K562 (cell line): ENCODE data around the gene CTAG1B. TPM values are rescaled to one million over a fixed set of nuclear protein-coding genes. Genes with fewer than 3 reads are reported as not detected.

Experiments
- ATAC-seq: fragments of 200-7000 bp; cut with Tn5 transposase; 3 replicates; pipeline ENCODE4 v1.9.1; 2020; ENCODE audit warnings: moderate library complexity
- BruUV-seq: library from RNA; stranded (reverse); fragments of 400-500 nt; replicated peaks from 2 replicates; lab custom pipeline; 2021; lab: Mats Ljungman, UMichigan
- CTCF ChIA-PET: fragments of 300-600 bp; formaldehyde crosslinking; extraction: SDS; loops from one replicate; lab custom pipeline; 2021; ENCODE audit warnings: low intra/inter-chr PET ratio; lab: Yijun Ruan, JAX
- POLR2A ChIA-PET: fragments of 300-600, 350-650 bp; sonication (Branson Sonifier 250); formaldehyde crosslinking; extraction: SDS; loops from one replicate; lab custom pipeline; 2021; ENCODE audit warnings: antibody characterized with exemption, inconsistent platforms; lab: Yijun Ruan, JAX
- DNase-seq, 4 experiments: peaks; one replicate each; pipeline versions ENCODE4 v3.0.0 to v3.0.0-alpha.2; 2011 to 2018; ENCODE audit warnings: low spot score in 3 of 4, mixed read lengths in 3 of 4; ENCODE audit errors: extremely low read depth in 1 of 4
- FAIRE-seq: peaks from 2 replicates; lab custom pipeline; 2011; peaks lifted over from hg19 to GRCh38; lab: Jason Lieb, UNC
- H2AFZ ChIP-seq: 2 replicates; pipeline ENCODE4 v1.6.0; 2011; ENCODE audit warnings: low read depth, low read length, control low read depth, inconsistent platforms
- H3K27ac ChIP-seq: fragments of 200-600 bp; 3 replicates; pipeline ENCODE4 v1.8.0; 2011; ENCODE audit warnings: low read depth, mild to moderate bottlenecking, control low read depth, inconsistent platforms, low read length, moderate library complexity, mixed read lengths; ENCODE audit errors: extremely low read depth
- H3K27me3 ChIP-seq, 2 experiments: fragments of 300-600 bp in 1 of 2; 2 replicates in 1 of 2; 3 replicates in 1 of 2; pipeline versions ENCODE4 v1.6.0 to v1.8.0; 2011; ENCODE audit warnings: inconsistent platforms in 2 of 2, low read length in 2 of 2, mild to moderate bottlenecking in 1 of 2, mixed read lengths in 1 of 2, moderate library complexity in 1 of 2; ENCODE audit not compliant: control insufficient read depth in 2 of 2, insufficient read depth in 2 of 2
- H3K36me3 ChIP-seq: fragments of 300-600 bp; 3 replicates; pipeline ENCODE4 v1.8.0; 2011; ENCODE audit warnings: mild to moderate bottlenecking, low read length, inconsistent platforms; ENCODE audit not compliant: control insufficient read depth, insufficient read depth
- H3K4me1 ChIP-seq, 2 experiments: fragments of 200-600 bp in 1 of 2; replicated peaks in 1 of 2; 2 replicates in 1 of 2; 3 replicates in 1 of 2; pipeline versions ENCODE4 v1.5.1 to v1.8.0; 2011; ENCODE audit warnings: inconsistent platforms in 2 of 2, low read length in 2 of 2, mild to moderate bottlenecking in 1 of 2, mixed read lengths in 1 of 2, moderate library complexity in 1 of 2; ENCODE audit not compliant: control insufficient read depth in 2 of 2, insufficient read depth in 2 of 2
- H3K4me2 ChIP-seq: 2 replicates; pipeline ENCODE4 v1.6.1; 2011; ENCODE audit warnings: low read length, control low read depth, inconsistent platforms, mixed read lengths; ENCODE audit not compliant: insufficient read depth
- H3K4me3 ChIP-seq: fragments of 200-600 bp; sonication (generic), shearing (Covaris generic); 2 replicates; pipeline ENCODE4 v1.5.1; 2016; ENCODE audit warnings: control low read depth, inconsistent platforms
- H3K79me2 ChIP-seq: fragments of 200-600 bp; 3 replicates; pipeline ENCODE4 v1.8.0; 2011; ENCODE audit warnings: low read length, inconsistent platforms; ENCODE audit not compliant: control insufficient read depth, insufficient read depth
- H3K9ac ChIP-seq, 2 experiments: 2 replicates each; pipeline versions ENCODE4 v1.6.0 to v1.6.1; 2011; ENCODE audit warnings: low read depth in 2 of 2, low read length in 2 of 2, control low read depth in 1 of 2, inconsistent platforms in 1 of 2, mild to moderate bottlenecking in 1 of 2, mixed read lengths in 1 of 2; ENCODE audit not compliant: insufficient read depth in 1 of 2
- H3K9me1 ChIP-seq: one replicate; pipeline ENCODE4 v1.6.0; 2011; ENCODE audit warnings: inconsistent platforms, mild to moderate bottlenecking, low read length, moderate library complexity; ENCODE audit not compliant: control insufficient read depth, insufficient read depth
- H3K9me3 ChIP-seq: replicated peaks from 2 replicates; pipeline ENCODE4 v1.5.1; 2011; ENCODE audit warnings: low read depth, low read length, inconsistent platforms; ENCODE audit not compliant: control insufficient read depth, insufficient read depth
- H4K20me1 ChIP-seq: replicated peaks from 2 replicates; pipeline ENCODE4 v1.6.1; 2011; ENCODE audit warnings: low read length, inconsistent platforms, mixed read lengths; ENCODE audit not compliant: control insufficient read depth, insufficient read depth
- CBX5 ChIP-seq: IDR thresholded peaks from 2 replicates; pipeline ENCODE4 v1.6.1; 2014; ENCODE audit warnings: low read depth, borderline replicate concordance
- CHD7 ChIP-seq: fragments of 200-600 bp; sonication (generic); IDR thresholded peaks from one replicate; pipeline ENCODE4 v1.6.1; 2012; ENCODE audit warnings: mild to moderate bottlenecking, low read depth, low read length, inconsistent platforms
- E2F3 ChIP-seq: fragments of 250-450 bp; sonication (Bioruptor Pico); IDR thresholded peaks from 2 replicates; pipeline ENCODE4 v1.4.0; 2020; ENCODE audit warnings: mild to moderate bottlenecking
- MCM2 ChIP-seq: fragments of 450-650 bp; IDR thresholded peaks from 2 replicates; pipeline ENCODE4 v1.6.1; 2017; ENCODE audit warnings: low read depth, mild to moderate bottlenecking
- MTA1 ChIP-seq: fragments of 450-650 bp; IDR thresholded peaks from 2 replicates; pipeline ENCODE4 v1.6.1; 2017; ENCODE audit warnings: borderline replicate concordance
- SAP30 ChIP-seq: fragments of 200-600 bp; sonication (generic); IDR thresholded peaks from 2 replicates; pipeline ENCODE4 v1.6.1; 2012; ENCODE audit warnings: borderline replicate concordance, low read depth, mild to moderate bottlenecking, moderate library complexity, low read length, control low read depth, inconsistent platforms; ENCODE audit not compliant: insufficient read depth, poor library complexity, severe bottlenecking
- TFAM ChIP-seq: fragments of 250-450 bp; sonication (Bioruptor Pico); conservative IDR thresholded peaks from 2 replicates; pipeline ENCODE4 v1.5.0; 2021; ENCODE audit warnings: mild to moderate bottlenecking, moderate library complexity
- ZKSCAN3 ChIP-seq: fragments of 250-450 bp; sonication (Bioruptor Pico); IDR thresholded peaks from 2 replicates; pipeline ENCODE4 v1.4.0; 2020
- ZNF347 ChIP-seq: fragments of 450-650 bp; formaldehyde crosslinking; IDR thresholded peaks from 2 replicates; pipeline ENCODE4 v1.4.0; 2020; ENCODE audit warnings: low read depth, mild to moderate bottlenecking, moderate library complexity
- WGBS: fragments of 100-300 bp; shearing (Covaris generic); methylation state at CpG from one replicate; pipeline ENCODE4 v1.1.6; 2016; ENCODE audit warnings: low coverage, mixed read lengths; ENCODE audit not compliant: insufficient coverage; ENCODE audit errors: missing lambda C conversion rate; 5-methylcytosine and 5-hydroxymethylcytosine counted together
- in situ Hi-C: fragments of 300-500 bp; cut with MboI; formaldehyde crosslinking; loops from 4 replicates; pipeline ENCODE4 v1.15.0; 2018; ENCODE audit warnings: inconsistent platforms, mixed read lengths
- intact Hi-C: fragments of 100-400 bp; cut with micrococcal nuclease; formaldehyde crosslinking; loops from 2 replicates; pipeline ENCODE4 v1.14.2; 2022
- polyA plus RNA-seq, 8 experiments: library from polyadenylated mRNA; depleted of rRNA in 4 of 8; stranded (reverse) in 5 of 8; unstranded in 3 of 8; fragments of >200 nt; fragmentation: Nextera tagmentation in 2 of 8; fragmentation: Illumina TruSeq in 1 of 8; extraction: Ambion mirVana in 2 of 8; extraction: Trizol in 1 of 8; gene quantifications; 2 replicates each; pipeline versions ENCODE4 v1.2.1 to v1.2.3, GENCODE V29; 2011 to 2014; ENCODE audit warnings: inconsistent platforms in 1 of 8, missing spikeins in 1 of 8
- total RNA-seq, 7 experiments: library from RNA; depleted of rRNA in 6 of 7; stranded (reverse); fragments of >200 nt in 6 of 7; fragmentation: Illumina TruSeq in 2 of 7; extraction: Trizol in 2 of 7; gene quantifications; 2 replicates each; pipeline versions ENCODE4 v1.2.1 to v1.2.3, GENCODE V29; 2011 to 2021; ENCODE audit warnings: low replicate concordance in 1 of 7
- TF ChIP-seq, protein P1 (sequence below): fragments of 250-450 bp; sonication (Bioruptor Pico); IDR thresholded peaks from 2 replicates; pipeline ENCODE4 v1.4.0; 2020; ENCODE audit warnings: borderline replicate concordance

The CTAG1B gene
- total and polyA plus RNA-seq, 9 of the 15 experiments (the other 6 are each of a cell fraction or from before 2014, with no cell fraction given) = not detected

DNA sequence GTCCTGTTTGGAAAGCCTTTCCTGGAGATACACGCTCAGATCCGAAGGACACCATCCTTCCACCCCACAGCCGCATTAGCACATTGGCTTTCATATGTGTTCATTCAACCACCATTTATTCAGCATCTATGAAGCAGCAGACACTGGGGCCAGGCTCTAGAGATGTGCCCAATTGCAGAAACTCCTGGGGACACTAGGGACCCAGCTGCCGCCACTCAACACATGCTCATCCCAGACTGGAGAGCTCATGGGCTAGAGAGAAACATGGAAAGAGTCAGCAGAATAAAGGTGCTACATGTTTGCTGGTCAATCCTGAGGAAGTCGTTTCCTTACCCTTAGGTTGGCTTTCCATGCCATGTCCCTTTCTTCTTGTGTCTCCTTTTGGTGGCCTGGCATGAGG is 26.6 kb downstream of the CTAG1B start:
- no peak for ATAC-seq
- BruUV-seq = no TSS peak
- in situ Hi-C loops = loop anchor here (25.0 kb wide), 1 partner anchor 145 kb away; no protein-coding TSS in a partner anchor
- Histone ChIP-seq H3K9ac (no peak overlapping the region), H3K27ac (no peak overlapping the region), H4K20me1 (no peaks in the 10 kb centered on the region), H3K36me3 (no peaks in the 10 kb centered on the region), H2AFZ (no peak overlapping the region), H3K9me3 (no peaks in the 10 kb centered on the region; the same call in 1 of the 2 replicates), H3K9me1 (no peaks in the 10 kb centered on the region), H3K4me3 (no peak overlapping the region), H3K4me2 (no peak overlapping the region), H3K27me3 (peaks cover 0 to 15% of the 10 kb centered on the region in 2 experiments; a peak in 2 of 5 replicates), H3K4me1 (no peaks in the 10 kb centered on the region), H3K79me2 (no peaks in the 10 kb centered on the region)
- WGBS = 7% methylated on average over 4 of the region's 5 CpGs
- no peak for DNase-seq
- intact Hi-C loops = no loop called here
- FAIRE-seq = no peak
- ChIA-PET POLR2A (no interaction called here), CTCF (no interaction called here)
- no peak for TF ChIP-seq TFAM
- TF ChIP-seq E2F3 (CRISPR knock-in tag) = no peak
- no peak for TF ChIP-seq ZKSCAN3 (CRISPR knock-in tag)
- TF ChIP-seq SAP30 = no peak
- TF ChIP-seq CBX5 = no peak
- no peak for TF ChIP-seq CHD7
- TF ChIP-seq MTA1 = no peak
- TF ChIP-seq MCM2 = no peak
- TF ChIP-seq, protein P1, sequence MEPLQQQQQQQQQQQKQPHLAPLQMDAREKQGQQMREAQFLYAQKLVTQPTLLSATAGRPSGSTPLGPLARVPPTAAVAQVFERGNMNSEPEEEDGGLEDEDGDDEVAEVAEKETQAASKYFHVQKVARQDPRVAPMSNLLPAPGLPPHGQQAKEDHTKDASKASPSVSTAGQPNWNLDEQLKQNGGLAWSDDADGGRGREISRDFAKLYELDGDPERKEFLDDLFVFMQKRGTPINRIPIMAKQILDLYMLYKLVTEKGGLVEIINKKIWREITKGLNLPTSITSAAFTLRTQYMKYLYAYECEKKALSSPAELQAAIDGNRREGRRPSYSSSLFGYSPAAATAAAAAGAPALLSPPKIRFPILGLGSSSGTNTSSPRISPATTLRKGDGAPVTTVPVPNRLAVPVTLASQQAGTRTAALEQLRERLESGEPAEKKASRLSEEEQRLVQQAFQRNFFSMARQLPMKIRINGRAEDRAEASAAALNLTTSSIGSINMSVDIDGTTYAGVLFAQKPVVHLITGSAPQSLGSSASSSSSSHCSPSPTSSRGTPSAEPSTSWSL (CRISPR knock-in tag) = no peak
- no peak for TF ChIP-seq ZNF347 (CRISPR knock-in tag)
